HEK293T (cell line): ENCODE data around the gene P2RY12.

Experiments
- BHLHE40 ChIP-seq: fragments of 450-650 bp; IDR thresholded peaks from 2 replicates; pipeline ENCODE4 v1.6.1; 2016; ENCODE audit warnings: mild to moderate bottlenecking, moderate library complexity, borderline replicate concordance
- ELF4 ChIP-seq: fragments of 450-650 bp; IDR thresholded peaks from 2 replicates; pipeline ENCODE4 v1.6.1; 2017; ENCODE audit warnings: antibody characterized with exemption
- L3MBTL2 ChIP-seq: fragments of 450-650 bp; conservative IDR thresholded peaks from 2 replicates; pipeline ENCODE4 v1.6.1; 2016; ENCODE audit warnings: mild to moderate bottlenecking
- NFRKB ChIP-seq: fragments of 450-650 bp; IDR thresholded peaks from 2 replicates; pipeline ENCODE4 v1.6.1; 2016; ENCODE audit warnings: mild to moderate bottlenecking, moderate library complexity
- SUZ12 ChIP-seq: fragments of 450-650 bp; IDR thresholded peaks from 2 replicates; pipeline ENCODE4 v1.6.1; 2016; ENCODE audit warnings: mild to moderate bottlenecking
- TARDBP ChIP-seq: fragments of 450-650 bp; IDR thresholded peaks from 2 replicates; pipeline ENCODE4 v1.6.1; 2016

DNA sequence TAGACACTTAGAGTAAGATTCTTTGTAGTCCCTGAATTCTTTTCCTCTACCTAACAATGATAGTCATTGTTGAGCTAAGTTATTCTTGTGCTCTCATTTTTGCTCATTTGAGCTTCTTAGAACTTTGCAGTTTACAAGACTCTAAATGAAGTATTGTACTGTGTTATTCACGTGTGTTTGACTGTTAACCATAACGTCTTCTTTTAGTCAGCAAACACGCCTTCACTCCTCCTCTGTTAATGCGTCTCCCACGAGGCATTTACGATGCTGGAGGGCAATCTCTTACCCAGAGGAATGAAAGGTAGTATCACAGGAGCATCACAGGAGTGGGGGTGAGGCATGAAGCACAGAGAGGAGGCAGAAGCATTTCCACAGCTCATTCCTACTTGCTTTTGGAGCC lies 91.4 kb downstream of the P2RY12 start:
- no peak for TF ChIP-seq ELF4
- no peak for TF ChIP-seq NFRKB
- TF ChIP-seq BHLHE40: no peak
- TF ChIP-seq L3MBTL2: no peak
- no peak for TF ChIP-seq TARDBP
- TF ChIP-seq SUZ12: no peak
